ENCODE measurements around the gene DSG3.

DSG3 gene

DNA sequence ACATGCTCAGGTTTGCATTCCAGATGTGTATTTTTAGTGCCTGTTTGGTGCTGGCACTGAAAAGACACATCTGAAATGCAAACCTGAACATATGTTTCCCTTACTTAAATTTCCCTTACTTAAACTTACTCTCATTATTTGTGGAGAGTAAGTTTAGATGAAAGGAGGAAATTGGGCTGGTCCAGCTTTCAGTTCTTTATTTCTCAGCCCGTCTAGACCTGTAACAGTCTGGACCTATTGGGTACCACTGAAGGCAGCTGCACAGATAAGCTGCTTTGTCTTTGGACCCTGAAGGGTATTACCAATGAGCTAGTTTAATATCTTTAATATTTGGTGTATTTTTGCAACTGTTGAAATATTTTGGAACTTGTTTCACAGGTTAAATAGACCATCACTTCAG is 17.0 kb upstream of the DSG3 start:
- Histone ChIP-seq H2AFZ (ENCODE audit: low read length, unreplicated experiment) (no peak overlapping the region), H3K27me3 (ENCODE audit: insufficient read depth, low read length) (no peaks in the 10 kb centered on the region), H3K36me3 (ENCODE audit: insufficient read depth, low read length) (no peaks in the 10 kb centered on the region), H3K4me3 (ENCODE audit: low read depth, low read length) (no peak overlapping the region), H3K27ac (ENCODE audit: low read depth, low read length) (no peak overlapping the region), H3K79me2 (ENCODE audit: control insufficient read depth, insufficient read depth, low read length, unreplicated experiment) (no peaks in the 10 kb centered on the region), H3K4me1 (ENCODE audit: control insufficient read depth, insufficient read depth, low read length, unreplicated experiment) (no peaks in the 10 kb centered on the region)

DNA sequence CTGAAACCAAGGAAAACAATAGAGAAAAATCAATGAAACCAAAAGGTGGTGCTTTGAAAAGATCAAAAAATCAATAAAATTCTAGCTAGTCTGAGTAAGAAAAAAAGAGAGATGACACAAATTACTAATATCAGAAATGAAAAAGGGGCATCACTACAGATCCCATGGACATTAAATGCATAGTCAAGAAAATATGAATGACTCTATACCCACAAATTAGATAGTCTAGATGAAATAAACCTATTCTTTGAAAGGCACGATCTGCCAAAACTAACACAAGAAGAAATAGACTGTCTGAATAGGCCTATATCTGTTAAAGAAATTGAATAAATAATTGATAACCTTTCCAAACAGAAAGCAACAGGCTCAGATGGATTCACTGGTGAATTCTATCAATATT is 15.2 kb upstream of the DSG3 start:
- H3K36me3 ChIP-seq (ENCODE audit: insufficient read depth, low read length), result no peaks in the 10 kb centered on the region
- no peaks in the 10 kb centered on the region for H3K27me3 ChIP-seq (ENCODE audit: insufficient read depth, low read length)
- no peak overlapping the region for H3K27ac ChIP-seq (ENCODE audit: low read depth, low read length)
- no peaks in the 10 kb centered on the region for H3K79me2 ChIP-seq (ENCODE audit: control insufficient read depth, insufficient read depth, low read length, unreplicated experiment)
- no peak overlapping the region for H3K4me3 ChIP-seq (ENCODE audit: low read depth, low read length)
- no peaks in the 10 kb centered on the region for H3K4me1 ChIP-seq (ENCODE audit: control insufficient read depth, insufficient read depth, low read length, unreplicated experiment)
- H2AFZ ChIP-seq (ENCODE audit: low read length, unreplicated experiment), result no peak overlapping the region

DNA sequence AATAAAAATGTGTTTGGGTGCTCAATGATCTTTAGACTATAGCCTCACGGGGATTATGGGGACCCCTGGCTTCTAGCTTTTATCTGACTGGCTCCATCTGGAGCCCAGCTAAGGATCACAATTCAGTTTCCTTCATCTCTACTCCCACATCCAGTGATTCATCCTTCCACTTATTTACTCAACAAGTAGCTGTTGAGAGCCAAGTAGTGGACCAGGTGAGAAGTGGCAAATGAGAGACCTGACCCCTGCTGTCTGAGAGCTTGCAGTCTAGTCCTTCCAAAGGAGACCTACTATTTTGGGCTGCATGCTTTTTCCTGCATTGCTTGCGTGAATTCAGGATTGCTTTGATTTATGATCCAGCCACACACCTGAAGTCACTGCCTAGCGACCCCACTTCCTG is 10.7 kb upstream of the DSG3 start:
- no peak overlapping the region for H2AFZ ChIP-seq (ENCODE audit: low read length, unreplicated experiment)
- H3K79me2 ChIP-seq (ENCODE audit: control insufficient read depth, insufficient read depth, low read length, unreplicated experiment), result no peaks in the 10 kb centered on the region
- H3K4me3 ChIP-seq (ENCODE audit: low read depth, low read length), result no peak overlapping the region
- H3K27ac ChIP-seq (ENCODE audit: low read depth, low read length), result no peak overlapping the region
- H3K27me3 ChIP-seq (ENCODE audit: insufficient read depth, low read length), result no peaks in the 10 kb centered on the region
- no peaks in the 10 kb centered on the region for H3K4me1 ChIP-seq (ENCODE audit: control insufficient read depth, insufficient read depth, low read length, unreplicated experiment)
- H3K36me3 ChIP-seq (ENCODE audit: insufficient read depth, low read length), result no peaks in the 10 kb centered on the region

DNA sequence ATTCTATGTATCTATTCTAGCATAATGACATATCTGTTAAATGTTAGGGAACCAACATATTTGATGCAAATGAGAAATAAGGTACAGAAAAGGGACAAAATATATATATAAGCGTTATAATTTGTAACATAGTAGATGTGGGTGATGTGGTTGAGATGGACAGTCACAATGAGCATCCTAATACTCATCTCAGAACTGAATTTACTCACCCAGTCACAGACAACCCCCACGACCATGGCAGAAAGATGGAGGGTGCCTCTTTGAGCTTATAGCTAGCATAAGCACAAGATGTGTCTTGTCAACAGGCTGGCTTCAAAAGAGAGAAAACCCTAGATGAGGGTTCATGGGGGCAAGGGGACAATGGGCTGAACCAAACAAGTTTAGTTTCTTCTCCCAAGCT is 9.1 kb upstream of the DSG3 start:
- H3K4me3 ChIP-seq (ENCODE audit: low read depth, low read length), result no peak overlapping the region
- no peaks in the 10 kb centered on the region for H3K36me3 ChIP-seq (ENCODE audit: insufficient read depth, low read length)
- H2AFZ ChIP-seq (ENCODE audit: low read length, unreplicated experiment), result no peak overlapping the region
- no peak overlapping the region for H3K27ac ChIP-seq (ENCODE audit: low read depth, low read length)
- no peaks in the 10 kb centered on the region for H3K4me1 ChIP-seq (ENCODE audit: control insufficient read depth, insufficient read depth, low read length, unreplicated experiment)
- no peaks in the 10 kb centered on the region for H3K27me3 ChIP-seq (ENCODE audit: insufficient read depth, low read length)
- no peaks in the 10 kb centered on the region for H3K79me2 ChIP-seq (ENCODE audit: control insufficient read depth, insufficient read depth, low read length, unreplicated experiment)

DNA sequence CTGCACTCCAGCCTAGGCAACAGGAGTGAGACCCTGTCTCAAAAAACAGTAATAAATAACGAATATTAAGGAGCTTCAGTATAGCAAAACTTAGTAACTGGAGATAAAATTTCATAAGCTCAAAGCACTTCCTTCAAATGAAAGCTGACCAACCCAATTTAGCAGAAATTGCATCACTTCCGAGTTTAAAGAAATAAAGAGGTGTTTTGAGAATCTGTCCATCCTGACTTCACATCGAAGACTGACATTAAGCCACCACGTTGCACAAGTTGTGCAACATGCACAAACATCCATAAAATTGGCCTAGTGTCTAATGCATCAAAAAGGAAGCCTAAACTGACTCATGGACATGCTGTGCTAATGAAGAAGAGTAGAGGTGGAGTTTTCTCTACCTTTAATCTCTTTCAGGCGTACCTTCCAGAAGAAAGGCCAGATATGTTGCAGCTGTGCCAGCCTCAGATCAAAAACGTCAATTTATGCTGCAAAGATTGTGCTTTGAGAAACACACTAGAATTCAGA is 7.7 kb upstream of the DSG3 start:
- no peaks in the 10 kb centered on the region for H3K4me1 ChIP-seq (ENCODE audit: control insufficient read depth, insufficient read depth, low read length, unreplicated experiment)

DNA sequence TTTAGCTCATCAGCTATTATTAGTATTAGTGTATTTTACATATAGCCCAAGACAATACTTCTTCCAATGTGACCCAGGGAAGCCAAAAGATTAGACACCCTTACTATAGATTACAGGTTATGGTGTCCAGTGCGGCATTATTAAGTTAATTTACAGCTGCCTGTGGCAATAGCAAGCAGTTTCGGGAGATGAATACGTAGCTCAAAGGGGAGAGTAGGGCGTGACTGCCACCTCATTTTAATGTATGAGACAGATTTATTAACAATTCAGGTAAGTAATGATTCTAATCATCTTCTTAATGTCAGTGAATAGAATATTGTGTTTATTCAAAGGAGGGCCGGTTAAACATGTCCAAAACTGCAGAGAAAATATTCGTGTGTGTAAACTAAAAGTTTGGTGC is 6.8 kb upstream of the DSG3 start:
- H2AFZ ChIP-seq (ENCODE audit: low read length, unreplicated experiment), result no peak overlapping the region
- H3K27me3 ChIP-seq (ENCODE audit: insufficient read depth, low read length), result no peaks in the 10 kb centered on the region
- no peaks in the 10 kb centered on the region for H3K4me1 ChIP-seq (ENCODE audit: control insufficient read depth, insufficient read depth, low read length, unreplicated experiment)
- H3K36me3 ChIP-seq (ENCODE audit: insufficient read depth, low read length), result no peaks in the 10 kb centered on the region
- no peaks in the 10 kb centered on the region for H3K79me2 ChIP-seq (ENCODE audit: control insufficient read depth, insufficient read depth, low read length, unreplicated experiment)
- H3K27ac ChIP-seq (ENCODE audit: low read depth, low read length), result no peak overlapping the region
- H3K4me3 ChIP-seq (ENCODE audit: low read depth, low read length), result no peak overlapping the region

More for the DNA sequence above, 7.7 kb upstream of the DSG3 start:
- H3K27me3 ChIP-seq (ENCODE audit: insufficient read depth, low read length), result no peaks in the 10 kb centered on the region
- no peaks in the 10 kb centered on the region for H3K79me2 ChIP-seq (ENCODE audit: control insufficient read depth, insufficient read depth, low read length, unreplicated experiment)
- no peaks in the 10 kb centered on the region for H3K36me3 ChIP-seq (ENCODE audit: insufficient read depth, low read length)
- no peak overlapping the region for H3K4me3 ChIP-seq (ENCODE audit: low read depth, low read length)
- no peak overlapping the region for H3K27ac ChIP-seq (ENCODE audit: low read depth, low read length)
- no peak overlapping the region for H2AFZ ChIP-seq (ENCODE audit: low read length, unreplicated experiment)

DNA sequence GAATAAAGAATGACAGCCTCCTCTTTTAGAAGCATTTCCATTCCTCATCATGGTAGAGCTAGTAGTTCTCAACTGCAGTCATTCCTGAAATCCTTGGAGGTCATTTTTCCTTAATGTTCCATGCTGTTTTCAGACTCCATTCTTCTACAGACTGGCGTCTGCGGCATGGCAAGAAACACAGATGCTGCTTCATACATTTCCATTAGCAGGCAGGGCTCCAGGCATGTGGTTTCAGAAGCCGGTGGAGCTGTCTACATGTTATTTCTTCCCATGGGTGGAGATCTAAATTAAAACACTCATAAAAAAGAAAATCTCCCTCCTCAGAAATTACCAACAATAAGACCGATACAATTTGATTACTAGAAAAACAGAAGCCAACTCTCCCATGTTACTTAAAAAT is 6.0 kb upstream of the DSG3 start:
- H3K36me3 ChIP-seq (ENCODE audit: insufficient read depth, low read length), result no peaks in the 10 kb centered on the region

DNA sequence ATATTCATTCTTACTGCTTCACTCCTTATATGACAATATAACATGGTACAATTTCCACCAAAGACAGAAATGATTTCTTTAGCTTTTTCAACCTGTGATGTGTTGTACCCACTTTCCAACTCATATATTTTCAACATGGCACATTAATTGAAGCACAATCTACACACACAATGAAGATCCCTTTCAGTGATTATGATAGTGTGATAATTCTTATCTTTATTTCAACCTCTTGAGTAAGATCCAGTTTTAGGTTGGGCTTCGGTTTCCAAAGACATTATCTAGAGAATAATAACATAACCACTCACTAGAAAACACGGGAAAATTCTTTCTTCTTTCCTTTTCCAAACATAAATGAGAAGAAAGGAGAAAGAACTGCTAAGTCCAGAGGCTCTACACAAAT is 3.4 kb upstream of the DSG3 start:
- no peak overlapping the region for H3K4me3 ChIP-seq (ENCODE audit: low read depth, low read length)
- H3K27me3 ChIP-seq (ENCODE audit: insufficient read depth, low read length), result no peaks in the 10 kb centered on the region
- no peaks in the 10 kb centered on the region for H3K4me1 ChIP-seq (ENCODE audit: control insufficient read depth, insufficient read depth, low read length, unreplicated experiment)
- H3K79me2 ChIP-seq (ENCODE audit: control insufficient read depth, insufficient read depth, low read length, unreplicated experiment), result no peaks in the 10 kb centered on the region
- no peak overlapping the region for H2AFZ ChIP-seq (ENCODE audit: low read length, unreplicated experiment)
- no peaks in the 10 kb centered on the region for H3K36me3 ChIP-seq (ENCODE audit: insufficient read depth, low read length)
- H3K27ac ChIP-seq (ENCODE audit: low read depth, low read length), result no peak overlapping the region

More for the DNA sequence above, 6.0 kb upstream of the DSG3 start:
- Histone ChIP-seq H3K79me2 (ENCODE audit: control insufficient read depth, insufficient read depth, low read length, unreplicated experiment) (no peaks in the 10 kb centered on the region), H3K27ac (ENCODE audit: low read depth, low read length) (no peak overlapping the region), H3K4me1 (ENCODE audit: control insufficient read depth, insufficient read depth, low read length, unreplicated experiment) (no peaks in the 10 kb centered on the region), H3K27me3 (ENCODE audit: insufficient read depth, low read length) (no peaks in the 10 kb centered on the region), H3K4me3 (ENCODE audit: low read depth, low read length) (no peak overlapping the region), H2AFZ (ENCODE audit: low read length, unreplicated experiment) (no peak overlapping the region)

DNA sequence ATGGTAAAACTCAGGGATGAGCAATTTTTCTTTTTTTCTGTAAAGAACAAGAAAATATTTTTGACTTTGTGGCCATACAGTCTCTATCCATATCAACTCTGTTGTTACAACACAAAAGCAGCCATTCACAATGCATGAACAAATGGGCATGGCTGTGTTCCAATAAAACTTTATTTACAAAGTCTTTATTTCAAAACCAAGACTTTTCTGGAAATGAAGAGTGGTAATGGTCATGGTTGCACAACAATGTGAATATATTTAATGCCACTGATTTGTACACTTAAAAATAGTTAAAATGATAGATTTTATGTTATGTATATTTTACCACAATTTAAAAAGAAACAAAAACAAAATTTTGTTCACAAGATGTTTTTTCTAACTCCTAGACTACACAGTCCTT is 1.6 kb upstream of the DSG3 start:
- H2AFZ ChIP-seq (ENCODE audit: low read length, unreplicated experiment), result no peak overlapping the region
- no peaks in the 10 kb centered on the region for H3K4me1 ChIP-seq (ENCODE audit: control insufficient read depth, insufficient read depth, low read length, unreplicated experiment)
- H3K4me3 ChIP-seq (ENCODE audit: low read depth, low read length), result no peak overlapping the region
- H3K27ac ChIP-seq (ENCODE audit: low read depth, low read length), result no peak overlapping the region
- no peaks in the 10 kb centered on the region for H3K36me3 ChIP-seq (ENCODE audit: insufficient read depth, low read length)
- H3K79me2 ChIP-seq (ENCODE audit: control insufficient read depth, insufficient read depth, low read length, unreplicated experiment), result no peaks in the 10 kb centered on the region
- H3K27me3 ChIP-seq (ENCODE audit: insufficient read depth, low read length), result no peaks in the 10 kb centered on the region

DNA sequence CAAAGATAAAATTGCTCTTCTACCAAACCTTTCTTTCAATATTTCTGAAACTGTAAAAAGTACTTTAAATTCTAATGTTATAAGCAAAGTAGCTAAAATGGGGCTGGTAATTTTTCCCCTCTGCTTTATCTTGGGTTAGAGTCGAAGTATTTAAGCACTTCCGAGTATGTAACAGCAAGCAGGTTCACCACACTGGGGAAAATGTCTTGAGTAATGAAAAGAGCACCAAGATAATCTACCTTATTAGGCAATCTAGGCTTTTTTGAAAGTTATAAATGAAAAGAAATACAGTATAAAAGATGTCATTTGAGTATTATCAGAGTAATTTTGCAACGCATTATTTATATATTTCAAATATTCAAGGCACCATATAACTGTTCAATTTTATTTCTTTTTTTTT is 687 bp upstream of the DSG3 start:
- no peaks in the 10 kb centered on the region for H3K79me2 ChIP-seq (ENCODE audit: control insufficient read depth, insufficient read depth, low read length, unreplicated experiment)
- no peak overlapping the region for H3K4me3 ChIP-seq (ENCODE audit: low read depth, low read length)
- no peak overlapping the region for H2AFZ ChIP-seq (ENCODE audit: low read length, unreplicated experiment)
- H3K27me3 ChIP-seq (ENCODE audit: insufficient read depth, low read length), result no peaks in the 10 kb centered on the region
- H3K36me3 ChIP-seq (ENCODE audit: insufficient read depth, low read length), result no peaks in the 10 kb centered on the region
- no peaks in the 10 kb centered on the region for H3K4me1 ChIP-seq (ENCODE audit: control insufficient read depth, insufficient read depth, low read length, unreplicated experiment)
- H3K27ac ChIP-seq (ENCODE audit: low read depth, low read length), result no peak overlapping the region

DNA sequence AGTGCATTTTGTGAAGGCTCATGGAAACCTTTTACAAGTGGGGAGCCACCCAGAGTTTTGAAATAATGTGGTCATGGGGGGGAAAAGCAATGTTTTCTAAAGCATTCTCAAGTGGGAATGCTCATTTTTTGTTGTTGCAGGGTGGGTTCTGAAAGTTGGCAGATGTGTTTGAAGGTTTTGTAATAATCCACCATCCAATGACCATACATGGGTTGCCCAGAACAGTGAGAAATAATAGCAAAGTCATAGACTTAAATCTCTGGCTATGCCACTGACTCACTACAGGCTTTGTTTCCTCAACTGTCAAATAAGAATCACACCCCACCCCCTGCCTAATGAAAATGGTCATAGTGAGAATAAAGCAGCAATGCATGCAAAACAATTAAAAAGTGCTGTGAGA is 2.9 kb downstream of the DSG3 start:
- Histone ChIP-seq H3K27me3 (ENCODE audit: insufficient read depth, low read length) (no peaks in the 10 kb centered on the region), H3K36me3 (ENCODE audit: insufficient read depth, low read length) (no peaks in the 10 kb centered on the region), H2AFZ (ENCODE audit: low read length, unreplicated experiment) (no peak overlapping the region), H3K4me1 (ENCODE audit: control insufficient read depth, insufficient read depth, low read length, unreplicated experiment) (no peaks in the 10 kb centered on the region), H3K27ac (ENCODE audit: low read depth, low read length) (no peak overlapping the region), H3K4me3 (ENCODE audit: low read depth, low read length) (no peak overlapping the region), H3K79me2 (ENCODE audit: control insufficient read depth, insufficient read depth, low read length, unreplicated experiment) (no peaks in the 10 kb centered on the region)
